Measurements from ENCODE around the gene OR6S1.
A peak's percentile ranks its signal among the peaks of the same experiment; 100 is the strongest.
"Not testable (repeated sequence)": the region's sequence is repeated elsewhere in the genome, so short reads cannot be mapped to it uniquely, and the experiment has no call there.

The OR6S1 gene

DNA sequence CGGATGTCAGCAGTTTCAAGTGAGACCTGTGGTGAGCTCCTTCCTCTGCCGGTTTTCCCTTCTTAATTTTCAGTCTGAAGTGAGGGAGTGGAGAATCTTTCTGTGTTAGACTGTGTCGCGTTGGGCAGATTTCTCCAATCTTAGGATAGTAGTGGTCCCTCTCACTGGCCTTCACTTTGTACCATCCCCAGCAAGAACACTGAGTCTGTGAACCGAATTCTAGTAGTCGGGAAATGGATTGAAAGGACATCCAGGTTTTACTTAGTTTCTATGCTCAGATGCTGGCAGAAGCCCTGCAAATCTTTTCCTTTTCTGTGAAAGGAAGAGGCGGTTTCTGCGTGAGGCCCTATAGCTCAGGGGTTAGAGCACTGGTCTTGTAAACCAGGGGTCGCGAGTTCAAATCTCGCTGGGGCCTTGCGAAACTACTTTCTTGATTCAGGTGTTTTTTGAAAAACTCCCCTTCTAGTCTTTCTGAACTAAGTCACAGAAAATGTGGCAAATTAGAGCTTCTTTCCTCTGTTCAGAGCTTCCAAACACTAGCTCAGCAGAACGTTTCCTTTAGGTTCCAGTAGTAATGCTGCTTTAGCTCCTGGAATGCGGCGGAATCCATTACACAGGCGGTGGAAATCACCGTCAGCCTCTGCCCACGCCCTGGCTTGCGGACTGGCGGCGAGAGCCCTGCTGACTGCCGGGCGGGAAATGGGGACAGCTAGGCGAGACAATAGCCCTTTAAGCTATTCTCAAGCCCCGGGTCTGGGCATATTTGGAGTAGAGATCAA lies 40.0 kb upstream of the OR6S1 start:
- Mint-ChIP-seq H3K9me3 (no peaks in the 10 kb centered on the region), H3K27me3 (no peaks in the 10 kb centered on the region), H3K27ac (no peak overlapping the region), H3K36me3 (no peaks in the 10 kb centered on the region), H3K4me3 (no peak overlapping the region), H3K4me1 (peaks cover 25% of the 10 kb centered on the region)
- peak; percentile 26 for ATAC-seq (ENCODE audit: low read depth)
- peak; percentile 87 for DNase-seq (ENCODE audit: low spot score in 2 of 2)

DNA sequence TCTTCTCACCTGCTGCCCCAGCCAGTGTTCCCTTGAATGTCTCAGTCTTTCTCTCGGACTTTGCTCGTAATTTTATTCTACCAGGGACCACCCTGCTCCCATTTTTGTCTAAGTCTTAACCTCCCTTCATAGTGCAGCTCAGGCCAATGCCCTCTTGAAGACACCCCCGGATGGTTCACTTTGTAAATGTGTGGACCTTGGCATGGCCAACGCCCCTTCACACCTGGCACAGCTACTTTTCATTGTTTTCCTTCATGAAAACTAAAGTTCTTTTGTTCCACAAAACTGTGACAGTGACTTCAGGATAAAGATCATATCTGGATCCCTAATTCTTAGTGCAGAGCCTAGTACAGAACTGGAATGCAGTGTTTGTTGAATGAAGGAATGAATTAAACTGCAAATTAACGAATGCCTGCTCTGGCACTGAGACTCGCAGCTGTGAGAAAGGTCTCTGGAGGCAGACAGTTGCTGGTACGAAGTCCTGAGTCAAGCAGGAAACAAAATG lies 39.4 kb upstream of the OR6S1 start:
- DNase-seq (ENCODE audit: low spot score in 2 of 2) (no peak), ATAC-seq (ENCODE audit: low read depth) (peak; percentile 59)
- H3K36me3 Mint-ChIP-seq = no peaks in the 10 kb centered on the region
- H3K27ac Mint-ChIP-seq = no peak overlapping the region
- peaks cover 24% of the 10 kb centered on the region for H3K4me1 Mint-ChIP-seq
- no peaks in the 10 kb centered on the region for H3K9me3 Mint-ChIP-seq
- H3K27me3 Mint-ChIP-seq = no peaks in the 10 kb centered on the region
- H3K4me3 Mint-ChIP-seq = no peak overlapping the region

DNA sequence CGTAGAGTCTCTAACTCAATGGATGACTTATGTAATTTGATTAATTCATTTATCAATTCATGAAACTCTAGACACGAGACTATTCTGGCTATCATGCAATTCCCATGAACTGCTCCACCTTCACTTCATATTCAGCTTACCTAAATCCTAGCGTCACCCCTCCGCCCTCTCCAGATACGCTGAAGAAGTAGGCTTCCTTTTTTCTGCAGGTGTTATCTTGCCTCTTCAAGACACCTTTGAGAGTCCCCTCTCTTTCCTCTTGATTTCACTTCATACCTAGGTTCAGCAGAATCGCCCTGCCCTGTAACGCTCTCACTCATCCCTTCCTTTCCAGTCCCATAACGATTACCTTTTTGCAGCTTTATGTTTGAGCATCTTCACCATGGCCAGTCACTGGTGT lies 38.9 kb upstream of the OR6S1 start:
- Mint-ChIP-seq H3K4me3 (no peak overlapping the region), H3K27me3 (no peaks in the 10 kb centered on the region), H3K27ac (no peak overlapping the region), H3K4me1 (peaks cover 24% of the 10 kb centered on the region), H3K36me3 (no peaks in the 10 kb centered on the region), H3K9me3 (no peaks in the 10 kb centered on the region)
- DNase-seq (ENCODE audit: low spot score in 2 of 2) (no peak), ATAC-seq (ENCODE audit: low read depth) (no peak)

DNA sequence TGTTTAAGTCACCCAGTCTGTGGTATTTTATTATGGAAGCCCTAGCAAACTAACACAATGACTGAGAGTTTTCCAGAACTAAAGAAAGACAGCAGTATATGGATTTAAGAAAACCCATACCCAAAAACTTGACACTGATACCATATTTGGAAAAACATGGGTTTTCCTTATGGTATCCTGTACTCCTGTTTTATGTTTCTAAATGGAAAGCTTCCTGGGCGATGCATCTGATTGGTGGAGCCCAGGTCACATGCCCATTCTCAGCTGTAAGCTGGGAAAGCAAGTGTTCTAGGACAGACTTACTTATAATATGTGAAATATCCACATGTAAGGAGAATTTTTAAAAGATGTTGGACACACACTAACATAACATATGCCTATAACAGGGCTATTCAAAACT lies 38.4 kb upstream of the OR6S1 start:
- peaks cover 21% of the 10 kb centered on the region for H3K4me1 Mint-ChIP-seq
- H3K36me3 Mint-ChIP-seq = no peaks in the 10 kb centered on the region
- H3K27me3 Mint-ChIP-seq = no peaks in the 10 kb centered on the region
- no peaks in the 10 kb centered on the region for H3K9me3 Mint-ChIP-seq
- no peak for ATAC-seq (ENCODE audit: low read depth)
- no peak for DNase-seq (ENCODE audit: low spot score in 2 of 2)
- no peak overlapping the region for H3K27ac Mint-ChIP-seq
- H3K4me3 Mint-ChIP-seq = no peak overlapping the region

DNA sequence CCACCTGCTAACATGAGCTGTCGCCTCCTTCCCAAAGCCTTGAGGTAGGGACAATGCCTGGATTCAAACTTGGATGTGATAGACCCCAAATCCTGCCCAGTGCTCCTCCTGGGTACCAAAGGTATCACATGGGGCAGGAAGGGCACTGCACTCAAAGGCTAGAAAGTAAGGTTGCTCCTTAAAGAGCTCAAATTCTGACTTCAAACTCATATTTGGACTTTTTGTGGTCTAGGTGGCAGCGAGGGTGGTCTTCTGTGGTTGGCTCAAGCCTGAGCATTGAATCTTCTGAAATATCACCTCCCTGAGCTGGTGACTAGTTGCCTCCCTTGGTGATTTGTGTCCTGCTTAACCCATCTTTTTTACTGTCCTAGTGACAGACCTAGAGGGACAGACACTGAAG lies 34.6 kb upstream of the OR6S1 start:
- Mint-ChIP-seq H3K27ac (no peak overlapping the region), H3K9me3 (no peaks in the 10 kb centered on the region), H3K4me3 (no peak overlapping the region), H3K4me1 (peaks cover 22% of the 10 kb centered on the region), H3K36me3 (no peaks in the 10 kb centered on the region), H3K27me3 (no peaks in the 10 kb centered on the region)
- ATAC-seq (ENCODE audit: low read depth) (no peak), DNase-seq (ENCODE audit: low spot score in 2 of 2) (no peak)

DNA sequence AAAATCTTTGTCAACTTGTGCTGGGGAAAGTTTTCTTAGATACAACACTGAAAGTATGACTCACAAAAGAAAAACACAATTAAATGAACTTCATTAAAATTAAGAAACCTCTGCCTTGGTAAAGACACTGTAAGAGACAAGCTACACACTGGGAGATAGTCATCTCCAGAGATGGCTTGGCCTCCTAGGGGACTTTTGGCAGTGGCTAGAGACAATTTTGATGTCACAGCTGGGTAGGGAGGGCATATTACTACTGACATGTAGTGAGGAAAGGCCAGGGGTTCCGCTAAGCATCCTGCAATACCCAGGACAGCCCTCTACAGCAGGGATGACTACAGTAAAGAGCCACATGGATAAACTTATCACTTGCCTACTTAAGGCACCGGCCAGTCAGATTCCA lies 34.2 kb upstream of the OR6S1 start:
- H3K27me3 Mint-ChIP-seq = no peaks in the 10 kb centered on the region
- DNase-seq (ENCODE audit: low spot score in 2 of 2) (no peak), ATAC-seq (ENCODE audit: low read depth) (no peak)
- H3K4me3 Mint-ChIP-seq = no peak overlapping the region
- no peaks in the 10 kb centered on the region for H3K36me3 Mint-ChIP-seq
- H3K27ac Mint-ChIP-seq = no peak overlapping the region
- H3K4me1 Mint-ChIP-seq = peaks cover 18% of the 10 kb centered on the region
- no peaks in the 10 kb centered on the region for H3K9me3 Mint-ChIP-seq

DNA sequence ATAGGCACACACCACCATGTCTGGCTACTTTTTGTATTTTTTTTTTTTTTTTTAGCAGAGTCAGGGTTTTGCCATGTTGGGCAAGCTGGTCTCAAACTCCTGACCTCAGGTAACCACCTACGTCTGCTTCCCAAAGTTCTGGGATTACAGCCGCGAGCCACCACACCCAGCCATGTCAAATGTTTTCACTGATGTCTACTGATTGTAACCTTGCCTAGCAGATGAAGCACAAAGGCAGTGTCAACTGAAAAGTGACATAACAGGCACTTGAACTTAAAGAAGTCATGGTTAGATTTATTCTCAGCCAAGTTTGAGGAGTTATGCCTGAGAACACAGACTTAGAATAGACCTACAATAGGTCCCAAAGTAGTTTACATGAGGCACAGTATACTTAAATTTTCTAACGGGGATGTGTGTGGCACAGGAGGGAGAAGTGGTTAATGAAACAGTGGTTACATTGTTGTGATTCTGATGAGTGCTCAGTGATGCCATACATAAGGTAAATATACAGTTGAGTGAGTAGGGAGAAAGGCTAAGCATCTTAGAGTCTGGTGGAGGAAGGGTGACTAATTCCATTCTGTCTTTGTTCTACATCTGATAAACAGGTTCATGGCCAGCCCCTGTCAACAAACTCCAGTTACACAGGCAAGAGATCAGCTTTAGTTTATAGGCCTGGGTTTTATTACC lies 30.2 kb upstream of the OR6S1 start:
- no peak overlapping the region for H3K4me3 Mint-ChIP-seq
- H3K27ac Mint-ChIP-seq = no peak overlapping the region
- H3K36me3 Mint-ChIP-seq = no peaks in the 10 kb centered on the region
- H3K27me3 Mint-ChIP-seq = no peaks in the 10 kb centered on the region
- no peak for ATAC-seq (ENCODE audit: low read depth)
- peaks cover 32% of the 10 kb centered on the region for H3K4me1 Mint-ChIP-seq
- DNase-seq (ENCODE audit: low spot score in 2 of 2) = no peak
- peaks cover 2% of the 10 kb centered on the region for H3K9me3 Mint-ChIP-seq

DNA sequence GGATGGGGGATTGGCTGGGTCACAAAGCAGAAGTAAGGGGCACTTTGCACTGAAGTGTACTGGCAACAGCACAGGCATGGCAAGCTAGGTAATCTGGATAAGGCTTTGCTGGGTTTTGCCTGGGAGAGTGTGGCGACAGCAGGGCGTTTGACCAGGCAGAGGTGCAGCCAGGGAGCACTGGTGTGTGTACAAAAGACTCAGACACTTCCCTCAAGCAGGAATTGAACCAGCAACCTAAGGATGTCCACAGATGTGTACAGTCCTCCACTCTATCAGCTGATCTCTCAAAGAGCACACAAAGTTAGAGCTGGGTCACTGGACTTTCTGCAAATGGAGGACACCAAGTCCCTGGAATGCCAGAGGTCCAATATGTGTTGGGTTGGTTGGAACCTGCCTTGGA lies 27.5 kb upstream of the OR6S1 start:
- Mint-ChIP-seq H3K27ac (peak overlapping the region; percentile 91), H3K4me3 (no peak overlapping the region)

DNA sequence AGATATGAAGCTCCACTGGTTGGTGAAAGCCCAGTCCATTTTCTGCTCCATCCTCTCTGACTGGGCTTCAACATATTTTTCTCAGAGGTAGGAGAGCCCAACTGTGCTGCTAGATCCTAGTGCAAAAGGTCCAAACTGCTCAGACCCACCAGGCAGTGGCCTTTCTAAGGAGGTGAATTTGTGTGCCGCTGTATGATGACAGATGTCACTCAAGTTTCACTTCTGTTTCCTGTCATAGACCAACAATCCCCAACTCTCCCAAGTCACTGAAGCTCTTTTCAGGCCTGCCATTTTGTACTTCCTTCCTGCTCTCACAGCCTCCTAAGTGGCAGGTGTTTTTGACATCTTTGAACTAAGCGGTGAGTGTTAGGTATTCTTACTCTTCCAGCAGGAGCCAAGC lies 26.5 kb upstream of the OR6S1 start:
- H3K4me3 Mint-ChIP-seq = peak overlapping the region; percentile 67
- H3K9me3 Mint-ChIP-seq = peaks cover 2% of the 10 kb centered on the region
- DNase-seq (ENCODE audit: low spot score in 2 of 2) (peak in 1 of 2 donors; percentile 53), ATAC-seq (ENCODE audit: low read depth) (peak; percentile 85)
- H3K27ac Mint-ChIP-seq = peak overlapping the region; percentile 91
- H3K4me1 Mint-ChIP-seq = peaks cover 45% of the 10 kb centered on the region
- no peaks in the 10 kb centered on the region for H3K27me3 Mint-ChIP-seq
- peaks cover 3% of the 10 kb centered on the region for H3K36me3 Mint-ChIP-seq

More for the DNA sequence above, 27.5 kb upstream of the OR6S1 start:
- DNase-seq (ENCODE audit: low spot score in 2 of 2) (no peak), ATAC-seq (ENCODE audit: low read depth) (no peak)
- H3K36me3 Mint-ChIP-seq = peaks cover 3% of the 10 kb centered on the region
- no peaks in the 10 kb centered on the region for H3K27me3 Mint-ChIP-seq
- H3K4me1 Mint-ChIP-seq = peaks cover 40% of the 10 kb centered on the region
- H3K9me3 Mint-ChIP-seq = peaks cover 2% of the 10 kb centered on the region

DNA sequence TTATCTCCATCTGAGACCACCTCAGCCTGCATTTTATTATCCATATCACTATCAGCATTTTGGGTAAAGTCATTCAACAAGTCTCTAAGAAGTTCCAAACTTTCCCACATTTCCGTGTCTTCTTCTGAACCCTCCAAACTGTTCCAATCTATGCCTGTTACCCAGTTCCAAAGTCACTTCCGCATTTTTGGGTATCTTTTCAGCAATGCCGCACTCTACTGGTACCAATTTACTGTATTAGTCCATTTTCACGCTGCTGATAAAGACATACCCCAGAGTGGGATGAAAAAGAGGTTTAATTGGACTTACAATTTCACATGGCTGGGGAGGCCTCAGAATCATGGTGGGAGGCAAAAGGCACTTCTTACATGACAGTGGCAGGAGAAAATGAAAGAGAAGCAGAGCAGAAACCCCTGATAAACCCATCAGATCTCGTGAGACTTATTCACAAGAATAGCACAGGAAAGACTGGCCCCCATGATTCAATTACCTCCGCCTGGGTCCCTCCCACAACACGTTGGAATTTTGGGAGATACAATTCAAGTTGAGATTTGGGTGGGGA lies 25.0 kb upstream of the OR6S1 start:
- not testable (repeated sequence) for ATAC-seq (ENCODE audit: low read depth); H3K9me3 Mint-ChIP-seq; H3K36me3 Mint-ChIP-seq; H3K27me3 Mint-ChIP-seq; DNase-seq (ENCODE audit: low spot score in 2 of 2)
- H3K4me1 Mint-ChIP-seq = peaks cover 44% of the 10 kb centered on the region
- peak overlapping the region; percentile 91 for H3K27ac Mint-ChIP-seq
- peak overlapping the region; percentile 80 for H3K4me3 Mint-ChIP-seq

DNA sequence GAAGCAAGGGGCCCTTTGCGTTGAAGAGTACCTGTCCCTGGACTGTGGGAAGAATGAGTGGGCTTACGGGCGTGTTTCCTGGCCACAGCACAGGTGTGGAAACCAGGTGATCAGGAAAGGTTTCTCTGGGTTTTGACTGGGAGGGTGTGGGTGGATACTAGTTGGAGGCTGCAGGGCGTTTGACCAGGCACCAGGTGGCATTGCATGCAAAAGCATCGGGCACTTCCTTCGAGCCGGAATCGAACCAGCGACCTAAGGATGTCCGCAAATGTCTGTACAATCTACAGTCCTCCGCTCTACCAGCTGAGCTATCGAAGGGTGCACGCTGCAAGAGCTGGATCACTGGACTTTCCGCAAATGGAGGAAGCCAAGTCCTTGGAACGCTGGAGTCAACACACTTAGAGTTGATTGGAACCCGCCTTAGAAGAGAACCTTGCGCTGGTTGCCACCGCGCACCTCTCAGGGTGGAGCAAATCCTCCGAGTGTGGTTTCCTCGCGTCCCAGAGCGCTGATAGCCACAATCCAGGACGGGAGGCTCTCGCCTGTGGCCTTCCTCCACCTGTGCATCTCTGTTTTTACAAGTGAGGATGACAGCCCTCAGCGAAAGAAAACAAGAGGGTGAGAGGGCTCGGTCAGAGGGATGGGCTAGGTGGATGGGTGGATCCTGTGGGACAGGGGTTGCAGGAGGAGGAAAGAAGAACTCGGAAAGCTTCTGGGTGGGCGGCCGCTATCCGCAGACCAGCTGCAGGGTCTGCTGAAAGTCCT lies 21.7 kb upstream of the OR6S1 start:
- peak overlapping the region; percentile 81 for H3K27ac Mint-ChIP-seq
- ATAC-seq (ENCODE audit: low read depth) (peak; percentile 75), DNase-seq (ENCODE audit: low spot score in 2 of 2) (peak; percentile 78 to 80)
- H3K4me3 Mint-ChIP-seq = peak overlapping the region; percentile 92
- H3K4me1 Mint-ChIP-seq = peaks cover 36% of the 10 kb centered on the region
- H3K9me3 Mint-ChIP-seq = no peaks in the 10 kb centered on the region
- H3K27me3 Mint-ChIP-seq = no peaks in the 10 kb centered on the region
- H3K36me3 Mint-ChIP-seq = peaks cover 3% of the 10 kb centered on the region

DNA sequence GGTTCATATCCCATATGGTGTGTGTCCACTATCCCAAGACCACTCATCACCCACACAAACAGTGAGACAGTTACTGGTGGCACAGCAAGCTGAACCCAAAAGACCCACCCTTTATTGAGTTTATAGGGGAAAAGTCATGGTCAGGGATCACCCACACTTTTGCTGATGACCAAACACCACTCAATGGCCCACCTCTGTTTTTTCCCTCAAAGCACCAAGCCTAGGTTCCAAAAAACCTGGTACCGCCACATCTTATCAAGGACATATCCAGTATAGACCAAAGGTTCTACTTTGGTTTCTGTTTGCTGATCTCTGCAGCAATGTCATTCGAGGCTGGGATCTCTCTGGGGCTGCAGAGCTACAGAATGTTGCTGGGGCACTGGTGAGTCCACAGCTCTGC lies 19.7 kb upstream of the OR6S1 start:
- no peak for ATAC-seq (ENCODE audit: low read depth)
- H3K4me1 Mint-ChIP-seq = peaks cover 29% of the 10 kb centered on the region
- peaks cover 2% of the 10 kb centered on the region for H3K36me3 Mint-ChIP-seq
- peaks cover 4% of the 10 kb centered on the region for H3K27me3 Mint-ChIP-seq
- H3K27ac Mint-ChIP-seq = no peak overlapping the region
- H3K4me3 Mint-ChIP-seq = no peak overlapping the region
- no peaks in the 10 kb centered on the region for H3K9me3 Mint-ChIP-seq
- no peak for DNase-seq (ENCODE audit: low spot score in 2 of 2)

DNA sequence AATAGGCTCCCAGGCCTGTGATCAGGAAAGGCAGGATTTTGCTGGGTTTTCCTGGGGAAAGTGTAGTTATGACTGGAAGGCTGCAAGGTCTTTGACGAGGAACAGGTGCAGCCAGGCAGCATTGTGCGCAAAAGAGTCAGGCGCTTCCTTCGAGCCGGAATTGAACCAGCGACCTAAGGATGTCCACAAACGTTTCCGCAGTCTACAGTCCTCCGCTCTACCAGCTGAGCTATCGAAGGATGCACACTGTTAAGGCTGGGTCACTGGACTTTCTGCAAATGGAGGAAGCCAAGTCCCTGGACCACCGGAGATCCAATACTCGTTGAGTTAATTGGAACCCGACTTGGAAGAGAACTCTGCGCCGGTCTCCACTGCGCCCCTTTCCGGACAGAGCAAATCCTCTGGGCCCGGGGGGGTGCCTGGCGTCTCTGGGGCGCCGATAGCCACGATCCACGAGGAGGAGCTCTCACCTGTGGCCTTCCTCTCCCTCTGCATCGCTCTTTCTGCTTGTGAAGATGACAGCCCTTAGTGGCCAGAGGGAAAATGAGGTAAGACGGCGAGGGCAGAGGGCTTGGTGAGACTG lies 18.4 kb upstream of the OR6S1 start:
- DNase-seq (ENCODE audit: low spot score in 2 of 2) (no peak), ATAC-seq (ENCODE audit: low read depth) (no peak)
- Mint-ChIP-seq H3K27me3 (peaks cover 10% of the 10 kb centered on the region), H3K27ac (no peak overlapping the region), H3K36me3 (peaks cover 2% of the 10 kb centered on the region), H3K4me1 (peaks cover 26% of the 10 kb centered on the region), H3K4me3 (no peak overlapping the region), H3K9me3 (no peaks in the 10 kb centered on the region)

Data from memory B cell (primary cell).